Measurements from ENCODE around the gene MKI67. TPM values are rescaled to one million over a fixed set of nuclear protein-coding genes. Genes with fewer than 3 reads are reported as not detected.

MKI67 gene
- total RNA-seq, 1 donor from 2014 or later: 140 TPM

- DNase-seq (ENCODE audit: low read depth, low spot score): no peak
- Mint-ChIP-seq H3K36me3 (ENCODE audit: low read depth) (no peaks in the 10 kb centered on the region), H3K9me3 (no peaks in the 10 kb centered on the region), H3K27ac (ENCODE audit: unreplicated experiment) (no peak overlapping the region), H3K4me3 (peak overlapping the region; percentile 2), H3K27me3 (ENCODE audit: low read depth) (peaks cover 25% of the 10 kb centered on the region), H3K4me1 (peaks cover 18% of the 10 kb centered on the region)
- TF ChIP-seq CTCF (conservative IDR thresholded peaks at IDR 0.05): no peak
Observed at GRCh38 chr10:128152741-128153580, 26.7 kb upstream of the MKI67 start.

GRCh38 chr10:128151031-128151430 lies 24.8 kb upstream of the MKI67 start:
- no peak for DNase-seq (ENCODE audit: low read depth, low spot score)
- Mint-ChIP-seq H3K27ac (ENCODE audit: unreplicated experiment) (no peak overlapping the region), H3K4me3 (peak overlapping the region; percentile 74), H3K36me3 (ENCODE audit: low read depth) (no peaks in the 10 kb centered on the region), H3K27me3 (ENCODE audit: low read depth) (peaks cover 18% of the 10 kb centered on the region), H3K4me1 (peaks cover 18% of the 10 kb centered on the region), H3K9me3 (no peaks in the 10 kb centered on the region)
- no peak for TF ChIP-seq CTCF (conservative IDR thresholded peaks at IDR 0.05)

- peaks cover 16% of the 10 kb centered on the region for H3K27me3 Mint-ChIP-seq (ENCODE audit: low read depth)
Observed at GRCh38 chr10:128150561-128150960, 24.3 kb upstream of the MKI67 start.

GRCh38 chr10:128150045-128150493 lies 23.8 kb upstream of the MKI67 start:
- Mint-ChIP-seq H3K27ac (ENCODE audit: unreplicated experiment) (no peak overlapping the region), H3K9me3 (no peaks in the 10 kb centered on the region), H3K4me1 (peaks cover 18% of the 10 kb centered on the region), H3K27me3 (ENCODE audit: low read depth) (peaks cover 16% of the 10 kb centered on the region), H3K4me3 (peak overlapping the region; percentile 74), H3K36me3 (ENCODE audit: low read depth) (no peaks in the 10 kb centered on the region)
- peak; percentile 89 for TF ChIP-seq CTCF (conservative IDR thresholded peaks at IDR 0.05)
- DNase-seq (ENCODE audit: low read depth, low spot score): peak; percentile 77

More at GRCh38 chr10:128150561-128150960, 24.3 kb upstream of the MKI67 start:
- no peak overlapping the region for H3K27ac Mint-ChIP-seq (ENCODE audit: unreplicated experiment)
- no peaks in the 10 kb centered on the region for H3K9me3 Mint-ChIP-seq
- H3K36me3 Mint-ChIP-seq (ENCODE audit: low read depth): no peaks in the 10 kb centered on the region
- no peak for DNase-seq (ENCODE audit: low read depth, low spot score)
- peaks cover 18% of the 10 kb centered on the region for H3K4me1 Mint-ChIP-seq
- peak overlapping the region; percentile 74 for H3K4me3 Mint-ChIP-seq
- TF ChIP-seq CTCF (conservative IDR thresholded peaks at IDR 0.05): no peak

GRCh38 chr10:128149267-128150014 lies 23.2 kb upstream of the MKI67 start:
- TF ChIP-seq CTCF (conservative IDR thresholded peaks at IDR 0.05): no peak
- Mint-ChIP-seq H3K9me3 (no peaks in the 10 kb centered on the region), H3K27me3 (ENCODE audit: low read depth) (peaks cover 16% of the 10 kb centered on the region), H3K4me3 (peak overlapping the region; percentile 70), H3K27ac (ENCODE audit: unreplicated experiment) (no peak overlapping the region), H3K4me1 (peaks cover 18% of the 10 kb centered on the region), H3K36me3 (ENCODE audit: low read depth) (no peaks in the 10 kb centered on the region)
- DNase-seq (ENCODE audit: low read depth, low spot score): no peak
